Neural cell (in vitro differentiated cells): Measurements from ENCODE around the gene KXD1. TPM values are rescaled to one million over a fixed set of nuclear protein-coding genes. Genes with fewer than 3 reads are reported as not detected.

ENCODE experiments used
- H2AFZ ChIP-seq: fragments of 200-600, 300-800 bp; sonication (generic), shearing (Covaris generic); 2 replicates; pipeline ENCODE4 v1.6.0; 2014; ENCODE audit warnings: low read depth, mild to moderate bottlenecking, antibody characterized with exemption, low read length, moderate library complexity
- H3F3A ChIP-seq: fragments of 200-600 bp; shearing (Covaris generic); 2 replicates; pipeline ENCODE4 v1.6.1; 2016; ENCODE audit warnings: mild to moderate bottlenecking, moderate library complexity, mixed read lengths, antibody characterized with exemption, low read length; ENCODE audit not compliant: insufficient read depth, poor library complexity, severe bottlenecking
- H3K27ac ChIP-seq: fragments of 200-600, 300-800 bp; sonication (generic), shearing (Covaris generic); 2 replicates; pipeline ENCODE4 v1.5.1; 2014; ENCODE audit warnings: mild to moderate bottlenecking, low read length, moderate library complexity
- H3K27me3 ChIP-seq: fragments of 300-800, 200-600 bp; sonication (generic), shearing (Covaris generic); 2 replicates; pipeline ENCODE4 v1.6.0; 2014; ENCODE audit warnings: mild to moderate bottlenecking, low read depth, low read length, moderate library complexity; ENCODE audit not compliant: insufficient read depth
- H3K36me3 ChIP-seq: fragments of 300-800, 200-600 bp; sonication (generic), shearing (Covaris generic); 2 replicates; pipeline ENCODE4 v1.5.1; 2014; ENCODE audit warnings: mild to moderate bottlenecking, antibody characterized with exemption, low read length, moderate library complexity; ENCODE audit not compliant: insufficient read depth
- H3K4me2 ChIP-seq: fragments of 300-800, 200-600 bp; sonication (generic), shearing (Covaris generic); 2 replicates; pipeline ENCODE4 v1.6.0; 2014; ENCODE audit warnings: mild to moderate bottlenecking, low read length
- H3K4me3 ChIP-seq: fragments of 300-800, 200-600 bp; sonication (generic), shearing (Covaris generic); 2 replicates; pipeline ENCODE4 v1.5.1; 2014; ENCODE audit warnings: mild to moderate bottlenecking, low read length, moderate library complexity
- H3K79me2 ChIP-seq: fragments of 200-600 bp; shearing (Covaris generic); replicated peaks from 2 replicates; pipeline ENCODE4 v1.6.0; 2014; ENCODE audit warnings: mild to moderate bottlenecking, low read length, moderate library complexity; ENCODE audit not compliant: insufficient read depth
- H3K9ac ChIP-seq: fragments of 300-800, 200-600 bp; sonication (generic), shearing (Covaris generic); 2 replicates; pipeline ENCODE4 v1.6.1; 2016; ENCODE audit warnings: mild to moderate bottlenecking, low read length, mixed read lengths
- H3K9me2 ChIP-seq: fragments of 200-600 bp; shearing (Covaris generic); 2 replicates; pipeline ENCODE4 v1.6.1; 2016; ENCODE audit warnings: mild to moderate bottlenecking, low read length, mixed read lengths; ENCODE audit not compliant: insufficient read depth
- H3K9me3 ChIP-seq: fragments of 200-600, 300-800 bp; sonication (generic), shearing (Covaris generic); 2 replicates; pipeline ENCODE4 v1.6.1; 2016; ENCODE audit warnings: mild to moderate bottlenecking, mixed run types, low read length, moderate library complexity, mixed read lengths
- H4K20me1 ChIP-seq: fragments of 200-600 bp; shearing (Covaris generic); 2 replicates; pipeline ENCODE4 v1.6.1; 2016; ENCODE audit warnings: mild to moderate bottlenecking, mixed run types; ENCODE audit not compliant: insufficient read depth
- EP300 ChIP-seq: fragments of 450-650 bp; conservative IDR thresholded peaks from 2 replicates; pipeline ENCODE4 v1.6.1; 2014; ENCODE audit warnings: antibody characterized with exemption, mild to moderate bottlenecking, moderate library complexity; ENCODE audit not compliant: poor library complexity, severe bottlenecking
- EZH2 ChIP-seq: fragments of 200-600, 300-800 bp; shearing (Covaris generic), sonication (generic); IDR thresholded peaks from 2 replicates; pipeline ENCODE4 v1.6.1; 2014; ENCODE audit warnings: antibody characterized with exemption, low read length, borderline replicate concordance, mild to moderate bottlenecking; ENCODE audit not compliant: insufficient read depth, poor library complexity, severe bottlenecking
- MXI1 ChIP-seq: fragments of 450-650 bp; conservative IDR thresholded peaks from 2 replicates; pipeline ENCODE4 v1.6.1; 2014; ENCODE audit warnings: antibody characterized with exemption, mild to moderate bottlenecking; ENCODE audit not compliant: poor library complexity, severe bottlenecking
- POLR2AphosphoS5 ChIP-seq: IDR thresholded peaks from 2 replicates; pipeline ENCODE4 v1.6.1; 2012
- RAD21 ChIP-seq: fragments of 450-650 bp; conservative IDR thresholded peaks from 2 replicates; pipeline ENCODE4 v1.6.1; 2014; ENCODE audit warnings: antibody characterized with exemption, mild to moderate bottlenecking, moderate library complexity
- SMC3 ChIP-seq: fragments of 450-650 bp; conservative IDR thresholded peaks from 2 replicates; pipeline ENCODE4 v1.6.1; 2014; ENCODE audit warnings: antibody characterized with exemption, mild to moderate bottlenecking, moderate library complexity; ENCODE audit not compliant: poor library complexity
- TAF1 ChIP-seq: IDR thresholded peaks from 2 replicates; pipeline ENCODE4 v1.6.1; 2012; ENCODE audit warnings: low read depth
- polyA plus RNA-seq: library from polyadenylated mRNA; depleted of rRNA; stranded (reverse); fragments of >200 nt; gene quantifications from 2 replicates; pipeline ENCODE4 v1.2.3, GENCODE V29; 2014
- TF ChIP-seq, protein P1 (sequence below): IDR thresholded peaks from 2 replicates; pipeline ENCODE4 v1.6.1; 2012; ENCODE audit warnings: borderline replicate concordance
- TF ChIP-seq, protein P2 (sequence below): fragments of 450-650 bp; IDR thresholded peaks from 2 replicates; pipeline ENCODE4 v1.5.1; 2014; ENCODE audit warnings: antibody characterized with exemption, mild to moderate bottlenecking, moderate library complexity; ENCODE audit not compliant: poor library complexity, severe bottlenecking

KXD1 gene
- polyA plus RNA-seq, 1 donor from 2014 or later: 55.8 TPM

DNA sequence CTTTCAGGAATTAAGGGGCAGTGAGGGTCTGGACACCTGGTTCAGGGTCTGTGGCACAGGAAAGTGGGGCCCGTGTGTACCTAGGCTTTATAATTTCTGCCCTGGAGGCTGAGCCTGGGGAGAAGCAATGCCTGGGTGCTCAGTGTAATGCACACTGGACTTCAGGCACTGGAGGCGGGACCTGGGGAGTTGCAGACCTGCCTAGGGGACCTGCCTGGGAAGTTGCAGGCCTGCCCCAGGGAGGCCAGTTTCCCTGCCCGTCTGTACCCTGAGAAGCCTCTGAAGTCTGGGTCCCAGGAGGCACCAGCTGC, 52.5 kb downstream of the KXD1 start:
- Histone ChIP-seq H3K9me3 (no peaks in the 10 kb centered on the region), H2AFZ (no peak overlapping the region), H3K27ac (no peak overlapping the region), H3K4me3 (no peak overlapping the region), H3K79me2 (no peaks in the 10 kb centered on the region), H3K36me3 (no peaks in the 10 kb centered on the region), H3K9ac (no peak overlapping the region), H4K20me1 (no peaks in the 10 kb centered on the region), H3K27me3 (peaks cover 72% of the 10 kb centered on the region), H3K4me2 (no peak overlapping the region), H3K9me2 (no peaks in the 10 kb centered on the region), H3F3A (no peaks in the 10 kb centered on the region)
- TF ChIP-seq, protein P1, sequence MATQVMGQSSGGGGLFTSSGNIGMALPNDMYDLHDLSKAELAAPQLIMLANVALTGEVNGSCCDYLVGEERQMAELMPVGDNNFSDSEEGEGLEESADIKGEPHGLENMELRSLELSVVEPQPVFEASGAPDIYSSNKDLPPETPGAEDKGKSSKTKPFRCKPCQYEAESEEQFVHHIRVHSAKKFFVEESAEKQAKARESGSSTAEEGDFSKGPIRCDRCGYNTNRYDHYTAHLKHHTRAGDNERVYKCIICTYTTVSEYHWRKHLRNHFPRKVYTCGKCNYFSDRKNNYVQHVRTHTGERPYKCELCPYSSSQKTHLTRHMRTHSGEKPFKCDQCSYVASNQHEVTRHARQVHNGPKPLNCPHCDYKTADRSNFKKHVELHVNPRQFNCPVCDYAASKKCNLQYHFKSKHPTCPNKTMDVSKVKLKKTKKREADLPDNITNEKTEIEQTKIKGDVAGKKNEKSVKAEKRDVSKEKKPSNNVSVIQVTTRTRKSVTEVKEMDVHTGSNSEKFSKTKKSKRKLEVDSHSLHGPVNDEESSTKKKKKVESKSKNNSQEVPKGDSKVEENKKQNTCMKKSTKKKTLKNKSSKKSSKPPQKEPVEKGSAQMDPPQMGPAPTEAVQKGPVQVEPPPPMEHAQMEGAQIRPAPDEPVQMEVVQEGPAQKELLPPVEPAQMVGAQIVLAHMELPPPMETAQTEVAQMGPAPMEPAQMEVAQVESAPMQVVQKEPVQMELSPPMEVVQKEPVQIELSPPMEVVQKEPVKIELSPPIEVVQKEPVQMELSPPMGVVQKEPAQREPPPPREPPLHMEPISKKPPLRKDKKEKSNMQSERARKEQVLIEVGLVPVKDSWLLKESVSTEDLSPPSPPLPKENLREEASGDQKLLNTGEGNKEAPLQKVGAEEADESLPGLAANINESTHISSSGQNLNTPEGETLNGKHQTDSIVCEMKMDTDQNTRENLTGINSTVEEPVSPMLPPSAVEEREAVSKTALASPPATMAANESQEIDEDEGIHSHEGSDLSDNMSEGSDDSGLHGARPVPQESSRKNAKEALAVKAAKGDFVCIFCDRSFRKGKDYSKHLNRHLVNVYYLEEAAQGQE: no peak
- TF ChIP-seq POLR2AphosphoS5 (no peak), TAF1 (no peak), SMC3 (no peak), EZH2 (no peak), RAD21 (no peak)

DNA sequence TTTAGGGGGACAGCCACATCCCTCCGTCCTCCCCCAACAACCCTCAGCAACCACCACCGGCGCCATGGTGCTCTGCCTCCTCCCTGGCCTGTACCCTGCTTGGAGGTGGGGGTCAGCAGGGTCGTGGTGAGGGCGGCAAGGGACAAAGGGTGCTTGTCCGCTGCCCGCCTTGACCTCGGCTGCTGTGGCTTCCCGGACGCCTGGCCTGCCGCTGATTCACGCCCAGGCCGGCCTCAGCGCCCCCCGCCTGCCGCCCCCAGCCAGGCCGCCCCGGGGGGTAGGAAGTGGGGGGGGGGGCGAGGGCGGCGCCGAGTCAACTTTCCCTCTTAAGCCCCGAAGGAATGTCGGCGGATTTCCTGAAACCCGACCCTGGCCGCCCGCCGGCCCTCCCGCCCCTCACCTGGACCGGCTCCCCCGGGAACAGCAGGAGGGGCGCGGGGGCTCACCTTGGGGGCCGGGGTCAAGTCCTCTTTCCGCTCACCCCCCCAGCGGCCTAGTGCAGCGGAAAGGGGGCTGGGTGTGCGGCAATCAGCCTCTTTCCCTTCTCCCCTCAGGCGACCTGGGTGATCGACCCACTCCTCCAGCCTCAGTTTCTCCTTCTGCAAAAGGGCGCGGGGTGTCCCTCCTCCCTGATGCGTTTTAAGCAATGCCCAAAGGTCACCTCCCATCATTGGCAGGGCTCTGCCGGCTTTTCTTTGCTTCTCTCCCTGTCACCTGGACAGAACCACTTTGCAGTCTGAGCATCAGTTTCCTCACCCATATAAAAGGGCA, 53.1 kb downstream of the KXD1 start:
- no peak overlapping the region for H3K9ac ChIP-seq
- peaks cover 66% of the 10 kb centered on the region for H3K27me3 ChIP-seq
- no peaks in the 10 kb centered on the region for H4K20me1 ChIP-seq
- peak overlapping the region; percentile 86 for H3K4me3 ChIP-seq
- no peaks in the 10 kb centered on the region for H3F3A ChIP-seq
- no peak overlapping the region for H3K27ac ChIP-seq
- H2AFZ ChIP-seq: no peak overlapping the region
- no peaks in the 10 kb centered on the region for H3K9me2 ChIP-seq
- peak overlapping the region; percentile 35 for H3K4me2 ChIP-seq
- TF ChIP-seq, protein P2, sequence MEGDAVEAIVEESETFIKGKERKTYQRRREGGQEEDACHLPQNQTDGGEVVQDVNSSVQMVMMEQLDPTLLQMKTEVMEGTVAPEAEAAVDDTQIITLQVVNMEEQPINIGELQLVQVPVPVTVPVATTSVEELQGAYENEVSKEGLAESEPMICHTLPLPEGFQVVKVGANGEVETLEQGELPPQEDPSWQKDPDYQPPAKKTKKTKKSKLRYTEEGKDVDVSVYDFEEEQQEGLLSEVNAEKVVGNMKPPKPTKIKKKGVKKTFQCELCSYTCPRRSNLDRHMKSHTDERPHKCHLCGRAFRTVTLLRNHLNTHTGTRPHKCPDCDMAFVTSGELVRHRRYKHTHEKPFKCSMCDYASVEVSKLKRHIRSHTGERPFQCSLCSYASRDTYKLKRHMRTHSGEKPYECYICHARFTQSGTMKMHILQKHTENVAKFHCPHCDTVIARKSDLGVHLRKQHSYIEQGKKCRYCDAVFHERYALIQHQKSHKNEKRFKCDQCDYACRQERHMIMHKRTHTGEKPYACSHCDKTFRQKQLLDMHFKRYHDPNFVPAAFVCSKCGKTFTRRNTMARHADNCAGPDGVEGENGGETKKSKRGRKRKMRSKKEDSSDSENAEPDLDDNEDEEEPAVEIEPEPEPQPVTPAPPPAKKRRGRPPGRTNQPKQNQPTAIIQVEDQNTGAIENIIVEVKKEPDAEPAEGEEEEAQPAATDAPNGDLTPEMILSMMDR: no peak
- no peak for TF ChIP-seq RAD21
- TF ChIP-seq TAF1: no peak
- TF ChIP-seq EP300: no peak
- TF ChIP-seq MXI1: no peak
- TF ChIP-seq, protein P1: no peak
- TF ChIP-seq SMC3: no peak
- TF ChIP-seq EZH2: no peak
- TF ChIP-seq POLR2AphosphoS5: no peak
- H3K79me2 ChIP-seq: no peaks in the 10 kb centered on the region
- H3K36me3 ChIP-seq: no peaks in the 10 kb centered on the region
- H3K9me3 ChIP-seq: no peaks in the 10 kb centered on the region
